ENCODE data around the gene PDCD5. TPM values are rescaled to one million over a fixed set of nuclear protein-coding genes. Genes with fewer than 3 reads are reported as not detected.

Gene PDCD5
- total RNA-seq, 1 experiment from 2014 or later: 118 TPM

DNA sequence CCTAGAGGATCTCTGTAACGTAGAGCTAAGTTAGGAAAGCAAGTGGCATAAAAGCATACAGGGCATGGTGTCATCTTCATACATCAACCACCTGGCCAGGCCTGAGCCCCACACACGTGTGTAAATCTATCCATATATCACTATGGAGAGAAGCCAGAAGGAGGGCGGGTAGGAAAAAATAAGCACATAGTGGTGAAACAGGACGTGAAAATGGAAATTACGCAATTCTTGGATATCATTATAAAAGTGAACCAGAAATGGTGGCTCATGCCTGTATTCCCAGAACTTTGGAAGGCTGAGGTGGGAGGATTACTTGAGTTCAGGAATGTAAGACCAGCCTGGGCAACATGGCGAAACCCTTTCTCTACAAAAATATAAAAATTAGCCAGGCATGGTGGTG, 43.4 kb downstream of the PDCD5 start:
- Histone ChIP-seq H2AK5ac (ENCODE audit: insufficient read length, low read length) (no peak overlapping the region), H3T11ph (ENCODE audit: low read length) (no peak overlapping the region), H3K27ac (ENCODE audit: insufficient read length, low read depth, low read length) (no peak overlapping the region), H2BK12ac (ENCODE audit: insufficient read length, low read depth, low read length) (no peak overlapping the region), H4K8ac (replicated peaks; ENCODE audit: insufficient read length, low read depth, low read length) (no peak overlapping the region), H4K91ac (ENCODE audit: insufficient read length, low read depth, low read length) (no peak overlapping the region), H3K79me1 (ENCODE audit: insufficient read depth, low read depth, low read length, poor library complexity, severe bottlenecking) (no peaks in the 10 kb centered on the region), H4K20me1 (ENCODE audit: control insufficient read depth, insufficient read depth, insufficient read length) (no peaks in the 10 kb centered on the region), H3K23me2 (ENCODE audit: insufficient read length, low read depth, low read length, poor library complexity, severe bottlenecking) (no peaks in the 10 kb centered on the region), H3K4ac (ENCODE audit: low read depth, low read length) (no peak overlapping the region), H2AFZ (ENCODE audit: low read length) (no peak overlapping the region), H2BK15ac (ENCODE audit: low read depth, low read length) (no peak overlapping the region), H3K23ac (ENCODE audit: insufficient read length, low read depth, low read length) (no peak overlapping the region), H3K79me2 (ENCODE audit: insufficient read depth, low read length) (no peaks in the 10 kb centered on the region), H3K14ac (ENCODE audit: insufficient read depth, low read length) (no peak overlapping the region), H2BK120ac (ENCODE audit: low read depth, low read length, poor library complexity, severe bottlenecking) (no peak overlapping the region), H3K27me3 (ENCODE audit: insufficient read depth, low read length) (no peaks in the 10 kb centered on the region), H2BK20ac (ENCODE audit: low read depth, low read length, poor library complexity, severe bottlenecking) (no peak overlapping the region), H3K56ac (ENCODE audit: insufficient read length, low read depth, low read length) (no peak overlapping the region), H3K18ac (ENCODE audit: insufficient read length, low read depth, low read length) (no peak overlapping the region), H3K9ac (ENCODE audit: extremely low read depth, insufficient read length, low read length) (no peak overlapping the region), H3K4me2 (ENCODE audit: insufficient read depth, insufficient read length, low read length) (no peak overlapping the region), H2BK5ac (ENCODE audit: insufficient read length, low read length) (no peak overlapping the region), H3K9me3 (ENCODE audit: control insufficient read depth, low read depth, low read length) (no peaks in the 10 kb centered on the region), H4K5ac (ENCODE audit: insufficient read length, low read depth, low read length) (no peak overlapping the region), H3K4me1 (ENCODE audit: insufficient read depth, low read length) (no peaks in the 10 kb centered on the region)
- Mint-ChIP-seq H3K27ac (peak overlapping the region in 1 of 3 experiments; percentile 37; a peak in 1 of 7 replicates), H3K9me3 (no peaks in the 10 kb centered on the region), H3K27me3 (ENCODE audit: low read depth) (no peaks in the 10 kb centered on the region; the same call in none of the 2 replicates), H3K4me3 (no peak overlapping the region), H3K36me3 (ENCODE audit: insufficient read depth in 1 of 3, low read depth in 3 of 3) (peaks cover 13 to 61% (median 58%) of the 10 kb centered on the region in 3 experiments; a peak in 6 of 7 replicates), H3K4me1 (no peaks in the 10 kb centered on the region)
- no CpG with 5 or more reads among the region's 6 CpGs for WGBS (ENCODE audit: extremely low coverage, insufficient read length, low lambda C conversion rate)
- TF ChIP-seq, protein P1, sequence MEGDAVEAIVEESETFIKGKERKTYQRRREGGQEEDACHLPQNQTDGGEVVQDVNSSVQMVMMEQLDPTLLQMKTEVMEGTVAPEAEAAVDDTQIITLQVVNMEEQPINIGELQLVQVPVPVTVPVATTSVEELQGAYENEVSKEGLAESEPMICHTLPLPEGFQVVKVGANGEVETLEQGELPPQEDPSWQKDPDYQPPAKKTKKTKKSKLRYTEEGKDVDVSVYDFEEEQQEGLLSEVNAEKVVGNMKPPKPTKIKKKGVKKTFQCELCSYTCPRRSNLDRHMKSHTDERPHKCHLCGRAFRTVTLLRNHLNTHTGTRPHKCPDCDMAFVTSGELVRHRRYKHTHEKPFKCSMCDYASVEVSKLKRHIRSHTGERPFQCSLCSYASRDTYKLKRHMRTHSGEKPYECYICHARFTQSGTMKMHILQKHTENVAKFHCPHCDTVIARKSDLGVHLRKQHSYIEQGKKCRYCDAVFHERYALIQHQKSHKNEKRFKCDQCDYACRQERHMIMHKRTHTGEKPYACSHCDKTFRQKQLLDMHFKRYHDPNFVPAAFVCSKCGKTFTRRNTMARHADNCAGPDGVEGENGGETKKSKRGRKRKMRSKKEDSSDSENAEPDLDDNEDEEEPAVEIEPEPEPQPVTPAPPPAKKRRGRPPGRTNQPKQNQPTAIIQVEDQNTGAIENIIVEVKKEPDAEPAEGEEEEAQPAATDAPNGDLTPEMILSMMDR (conservative IDR thresholded peaks at IDR 0.05): no peak
- no peak for DNase-seq
